ENCODE measurements around the gene TMBIM1. TPM values are rescaled to one million over a fixed set of nuclear protein-coding genes. Genes with fewer than 3 reads are reported as not detected.
"Not testable (repeated sequence)": the region's sequence is repeated elsewhere in the genome, so short reads cannot be mapped to it uniquely, and the experiment has no call there.

Gene TMBIM1
- total RNA-seq, 6 experiments from 2014 or later, result 101 to 160 (median 126) TPM

DNA sequence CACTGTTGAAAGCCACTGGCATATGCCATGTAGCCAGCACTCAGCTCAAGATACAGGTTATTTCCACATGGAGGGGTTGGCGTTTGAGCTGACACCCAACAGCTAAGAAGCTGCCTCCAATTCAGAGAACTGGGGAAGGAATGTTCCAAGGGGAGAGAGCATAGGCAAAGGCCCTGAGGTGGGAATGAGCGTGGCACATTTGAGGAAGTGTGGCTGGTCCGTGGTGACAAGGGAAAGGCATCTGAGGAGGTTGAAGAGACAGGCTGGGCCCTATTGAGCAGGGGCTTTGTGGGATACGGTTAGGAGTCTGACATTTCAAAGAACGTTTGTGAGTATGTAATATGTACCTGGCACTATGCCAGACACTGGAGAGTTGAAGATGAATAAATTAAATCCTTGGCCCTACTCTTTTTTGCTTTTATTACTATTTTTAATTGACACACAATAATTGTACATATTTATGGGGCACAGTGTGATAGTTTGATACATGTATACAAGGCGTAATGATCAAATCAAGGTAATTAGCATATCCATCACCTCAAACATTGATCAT, 27.6 kb upstream of the TMBIM1 start:
- TF ChIP-seq POLR2A (IDR thresholded peaks at IDR 0.05), result no peak
- no peak for TF ChIP-seq CTCF (IDR thresholded peaks at IDR 0.05)
- WGBS (ENCODE audit: insufficient coverage, low coverage, low lambda C conversion rate, missing lambda C conversion rate), result 55% methylated on average over 6 of the region's 6 CpGs
- Histone ChIP-seq H3K4me1 (peaks cover 2 to 23% (median 5%) of the 10 kb centered on the region in 4 donors), H3K4me3 (no peak overlapping the region), H3K36me3 (no peaks in the 10 kb centered on the region), H3K27ac (no peak overlapping the region), H3K27me3 (no peaks in the 10 kb centered on the region), H3K9me3 (no peaks in the 10 kb centered on the region)
- intact Hi-C loops (cut with DNase I), result no loop called here
- ATAC-seq, result no peak
- DNase-seq, result no peak

DNA sequence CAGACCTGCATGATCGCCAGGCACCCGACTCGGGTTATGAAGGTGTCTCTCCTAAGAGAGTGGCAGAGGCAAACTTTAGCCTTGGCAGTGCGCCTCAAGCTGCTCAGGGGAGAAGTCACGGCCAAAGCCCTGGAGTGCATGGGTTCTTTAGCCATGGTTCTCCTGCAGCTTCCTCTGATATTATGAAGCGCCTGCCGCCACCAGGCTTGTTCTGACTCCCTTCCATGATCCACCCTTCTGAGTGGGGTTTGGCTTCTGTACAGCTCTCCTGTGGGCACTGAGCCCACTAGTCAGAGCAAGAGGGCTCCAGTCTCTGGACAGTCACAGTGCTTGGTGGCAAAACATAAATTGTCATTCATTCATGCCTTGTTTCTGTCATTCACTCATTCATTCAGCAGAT, 25.9 kb upstream of the TMBIM1 start:
- no peak for DNase-seq
- WGBS (ENCODE audit: insufficient coverage, low coverage, low lambda C conversion rate, missing lambda C conversion rate), result 96% methylated on average over 4 of the region's 7 CpGs
- no peaks in the 10 kb centered on the region for H3K9me3 ChIP-seq
- no peaks in the 10 kb centered on the region for H3K27me3 ChIP-seq
- no peak overlapping the region for H3K27ac ChIP-seq
- intact Hi-C loops (cut with DNase I), result no loop called here
- H3K36me3 ChIP-seq, result no peaks in the 10 kb centered on the region
- ATAC-seq, result no peak
- TF ChIP-seq CTCF (IDR thresholded peaks at IDR 0.05), result no peak
- no peak for TF ChIP-seq POLR2A (IDR thresholded peaks at IDR 0.05)
- peaks cover 2 to 26% (median 10%) of the 10 kb centered on the region in 4 donors for H3K4me1 ChIP-seq
- no peak overlapping the region for H3K4me3 ChIP-seq

GRCh38 chr2:218317835-218318234, 25.5 kb upstream of the TMBIM1 start:
- H3K36me3 ChIP-seq, result no peaks in the 10 kb centered on the region
- no peaks in the 10 kb centered on the region for H3K27me3 ChIP-seq
- intact Hi-C loops (cut with DNase I), result no loop called here
- peaks cover 2 to 30% (median 12%) of the 10 kb centered on the region in 4 donors for H3K4me1 ChIP-seq
- DNase-seq (no peak), ATAC-seq (no peak)
- no peak overlapping the region for H3K4me3 ChIP-seq
- WGBS (ENCODE audit: insufficient coverage, low coverage, low lambda C conversion rate, missing lambda C conversion rate), result 86% methylated on average over 4 of the region's 4 CpGs
- TF ChIP-seq CTCF (IDR thresholded peaks at IDR 0.05) (no peak), POLR2A (IDR thresholded peaks at IDR 0.05) (no peak)
- no peak overlapping the region for H3K27ac ChIP-seq
- no peaks in the 10 kb centered on the region for H3K9me3 ChIP-seq

GRCh38 chr2:218317303-218317630, 25.0 kb upstream of the TMBIM1 start:
- Histone ChIP-seq H3K4me1 (peaks cover 2 to 34% (median 13%) of the 10 kb centered on the region in 4 donors), H3K27ac (no peak overlapping the region), H3K9me3 (no peaks in the 10 kb centered on the region), H3K36me3 (no peaks in the 10 kb centered on the region), H3K4me3 (no peak overlapping the region), H3K27me3 (no peaks in the 10 kb centered on the region)
- DNase-seq (no peak), ATAC-seq (no peak)
- 100% methylated on average over 1 of the region's 1 CpG for WGBS (ENCODE audit: insufficient coverage, low coverage, low lambda C conversion rate, missing lambda C conversion rate)
- intact Hi-C loops (cut with DNase I), result no loop called here
- no peak for TF ChIP-seq CTCF (IDR thresholded peaks at IDR 0.05)
- TF ChIP-seq POLR2A (IDR thresholded peaks at IDR 0.05), result no peak

DNA sequence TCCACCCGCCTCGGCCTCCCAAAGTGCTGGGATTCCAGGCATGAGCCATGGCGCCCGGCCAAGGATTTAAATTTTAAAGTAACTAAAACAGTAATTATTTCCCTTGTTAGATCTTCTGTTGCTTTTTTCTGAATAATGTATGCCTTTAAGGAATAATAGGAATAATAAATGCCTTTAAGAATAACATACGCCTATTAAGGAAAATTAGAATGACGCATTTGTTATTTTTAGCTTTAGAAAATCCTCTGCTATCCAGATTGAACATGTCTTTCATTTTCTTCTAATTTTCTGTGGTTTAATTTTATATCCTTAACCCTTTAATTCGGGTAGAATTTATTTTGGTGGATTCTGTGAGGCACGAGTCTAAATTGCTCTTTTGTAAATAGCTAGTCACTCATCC, 23.1 kb upstream of the TMBIM1 start:
- no peak for DNase-seq
- H3K9me3 ChIP-seq, result no peaks in the 10 kb centered on the region
- no peaks in the 10 kb centered on the region for H3K27me3 ChIP-seq
- H3K36me3 ChIP-seq, result no peaks in the 10 kb centered on the region
- peaks cover 0 to 38% (median 15%) of the 10 kb centered on the region in 4 donors for H3K4me1 ChIP-seq
- TF ChIP-seq POLR2A (IDR thresholded peaks at IDR 0.05) (no peak), CTCF (IDR thresholded peaks at IDR 0.05) (no peak)
- intact Hi-C loops (cut with DNase I), result no loop called here
- no peak overlapping the region for H3K27ac ChIP-seq
- no peak for ATAC-seq
- WGBS (ENCODE audit: insufficient coverage, low coverage, low lambda C conversion rate, missing lambda C conversion rate), result 86% methylated on average over 8 of the region's 8 CpGs
- H3K4me3 ChIP-seq, result no peak overlapping the region

DNA sequence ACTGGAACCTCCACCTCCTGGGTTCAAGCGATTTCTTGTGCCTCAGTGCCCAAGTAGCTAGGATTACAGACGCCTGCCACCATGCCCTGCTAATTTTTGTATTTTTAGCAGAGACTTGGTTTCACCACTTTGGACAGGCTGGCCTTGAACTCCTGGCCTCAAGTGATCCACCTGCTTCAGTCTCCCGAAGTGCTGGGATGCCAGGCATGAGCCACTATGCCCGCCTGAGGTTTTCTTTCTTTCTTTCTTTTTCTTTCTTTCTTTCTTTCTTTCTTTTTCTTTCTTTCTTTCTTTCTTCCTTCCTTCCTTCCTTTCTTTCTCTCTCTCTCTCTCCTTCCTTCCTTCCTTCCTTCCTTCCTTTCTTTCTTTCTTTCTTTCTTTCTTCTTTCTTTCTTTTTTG, 22.5 kb upstream of the TMBIM1 start:
- Histone ChIP-seq H3K4me1 (peaks cover 0 to 38% (median 15%) of the 10 kb centered on the region in 4 donors), H3K27ac (peak overlapping the region in 1 of 3 donors; percentile 85)
- H3K9me3 ChIP-seq; H3K36me3 ChIP-seq; DNase-seq; H3K4me3 ChIP-seq; ATAC-seq; intact Hi-C loops (cut with DNase I); H3K27me3 ChIP-seq: not testable (repeated sequence)
- WGBS (ENCODE audit: insufficient coverage, low coverage, low lambda C conversion rate, missing lambda C conversion rate), result 84% methylated on average over 4 of the region's 4 CpGs

Data from right lobe of liver (tissue), 6 donors.